ENCODE results near the gene PDCL2. TPM values are rescaled to one million over a fixed set of nuclear protein-coding genes. Genes with fewer than 3 reads are reported as not detected.

Gene PDCL2
- total and polyA plus RNA-seq, 2 of the 13 experiments (the other 11 are each of a cell fraction or from before 2014, with no cell fraction given) = not detected

- no peak for TF ChIP-seq MAFG (CRISPR knock-in tag; IDR thresholded peaks at IDR 0.05)
Observed at GRCh38 chr4:55538531-55538930, 53.5 kb downstream of the PDCL2 start (continued).

- no peaks in the 10 kb centered on the region for H3K36me3 ChIP-seq (replicated peaks in 1 of 2; ENCODE audit: control insufficient read depth in 1 of 2, insufficient read depth in 2 of 2, low read length in 2 of 2)
- in situ Hi-C loops (cut with HindIII; ENCODE audit: extremely low pct_ligation_motif_present, low pct_unique_long_range_greater_than_20kb) (no loop called here), intact Hi-C loops (cut with micrococcal nuclease; ENCODE audit: unreplicated experiment) (no loop called here)
- no peak overlapping the region for H3K27ac ChIP-seq (ENCODE audit: extremely low read length, insufficient read depth, low read length)
- H3K79me2 ChIP-seq (ENCODE audit: insufficient read depth, low read length) = peaks cover 41% of the 10 kb centered on the region
- H3K4me3 ChIP-seq (replicated peaks in 1 of 3; ENCODE audit: insufficient read depth in 1 of 3, low read depth in 2 of 3, low read length in 3 of 3) = no peak overlapping the region
- DNase-seq (ENCODE audit: low spot score) (no peak), ATAC-seq (no peak), FAIRE-seq (no peak)
- no peak overlapping the region for H3K9ac ChIP-seq (ENCODE audit: insufficient read depth, low read depth, low read length)
- CTCF ChIA-PET (ENCODE audit: low intra/inter-chr PET ratio, low total read pairs) = no interaction called here
- no peak overlapping the region for H3K4me2 ChIP-seq (ENCODE audit: low read depth, low read length)
- POLR2A ChIA-PET = no interaction called here
- no TSS peak for BruUV-seq (replicated peaks)
- H3K9me3 ChIP-seq (ENCODE audit: low read length) = 0 out of 2 replicates have a peak, but pooled peaks cover 6% of the 10 kb centered on the region
- no peaks in the 10 kb centered on the region for H4K20me1 ChIP-seq (ENCODE audit: insufficient read depth, low read length)
- H3K27me3 ChIP-seq (ENCODE audit: control insufficient read depth in 1 of 2, insufficient read depth in 2 of 2, low read length in 2 of 2) = no peaks in the 10 kb centered on the region
- no peak overlapping the region for H2AFZ ChIP-seq (ENCODE audit: low read length)
- H3K4me1 ChIP-seq (ENCODE audit: insufficient read depth, low read length) = no peaks in the 10 kb centered on the region
- TF ChIP-seq ZNF12 (CRISPR knock-in tag; IDR thresholded peaks at IDR 0.05) = peak; percentile 92
- no peak for TF ChIP-seq TBP (CRISPR knock-in tag; IDR thresholded peaks at IDR 0.05)
Observed at GRCh38 chr4:55534306-55534705, 57.7 kb downstream of the PDCL2 start.

DNA sequence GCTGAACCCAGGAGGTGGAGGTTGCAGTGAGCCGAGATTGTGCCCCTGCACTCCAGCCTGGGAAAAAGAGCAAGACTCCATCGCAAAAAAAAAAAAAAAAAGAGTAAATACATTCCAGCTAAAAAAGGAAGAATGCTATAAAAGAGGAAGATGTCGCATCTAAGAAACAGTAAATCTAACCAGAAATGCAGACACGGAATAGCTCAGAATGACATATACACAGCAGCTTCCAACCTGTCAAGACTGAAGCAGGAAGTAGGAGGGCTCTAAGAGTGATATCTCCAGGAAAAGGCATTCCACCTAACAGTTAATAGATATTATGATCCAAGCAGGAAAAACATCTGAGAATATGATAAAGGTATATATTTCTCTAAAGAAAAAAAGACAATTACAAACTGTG is 61.4 kb downstream of the PDCL2 start:
- CTCF ChIA-PET (ENCODE audit: low intra/inter-chr PET ratio, low total read pairs) = no interaction called here
- H3K4me1 ChIP-seq (ENCODE audit: insufficient read depth, low read length) = no peaks in the 10 kb centered on the region
- no peak overlapping the region for H3K4me2 ChIP-seq (ENCODE audit: low read depth, low read length)
- DNase-seq (ENCODE audit: low spot score) (no peak), FAIRE-seq (no peak), ATAC-seq (no peak)
- 93% methylated on average over 4 of the region's 4 CpGs for WGBS (ENCODE audit: low lambda C conversion rate)
- intact Hi-C loops (cut with micrococcal nuclease; ENCODE audit: unreplicated experiment) (no loop called here), in situ Hi-C loops (cut with HindIII; ENCODE audit: extremely low pct_ligation_motif_present, low pct_unique_long_range_greater_than_20kb) (no loop called here)
- no peak overlapping the region for H2AFZ ChIP-seq (ENCODE audit: low read length)
- no TSS peak for BruUV-seq (replicated peaks)
- no peak overlapping the region for H3K9ac ChIP-seq (ENCODE audit: insufficient read depth, low read depth, low read length)
- 0 out of 2 replicates have a peak, but pooled peaks cover 6% of the 10 kb centered on the region for H3K9me3 ChIP-seq (ENCODE audit: low read length)
- POLR2A ChIA-PET = no interaction called here
- no peak overlapping the region for H3K4me3 ChIP-seq (replicated peaks in 1 of 3; ENCODE audit: insufficient read depth in 1 of 3, low read depth in 2 of 3, low read length in 3 of 3)
- peaks cover 43% of the 10 kb centered on the region for H3K79me2 ChIP-seq (ENCODE audit: insufficient read depth, low read length)
- H3K27ac ChIP-seq (ENCODE audit: extremely low read length, insufficient read depth, low read length) = no peak overlapping the region
- TF ChIP-seq ZNF572 (CRISPR knock-in tag; IDR thresholded peaks at IDR 0.05) (no peak), ETV5 (CRISPR knock-in tag; IDR thresholded peaks at IDR 0.05; ENCODE audit: borderline replicate concordance) (no peak), RFX1 (IDR thresholded peaks at IDR 0.05) (no peak), ZC3H4 (CRISPR knock-in tag; IDR thresholded peaks at IDR 0.05; ENCODE audit: borderline replicate concordance) (no peak), PRPF4 (IDR thresholded peaks at IDR 0.05; ENCODE audit: low read depth, low read length, poor library complexity, severe bottlenecking) (no peak), ZNF746 (CRISPR knock-in tag; IDR thresholded peaks at IDR 0.05) (no peak), NFKBIZ (CRISPR knock-in tag; IDR thresholded peaks at IDR 0.05) (no peak), SATB2 (CRISPR knock-in tag; IDR thresholded peaks at IDR 0.05) (no peak), HNF4G (IDR thresholded peaks at IDR 0.05; ENCODE audit: borderline replicate concordance, low read depth, low read length) (no peak), HNF4G (CRISPR knock-in tag; IDR thresholded peaks at IDR 0.05; ENCODE audit: borderline replicate concordance, low read depth) (no peak)
- no peaks in the 10 kb centered on the region for H3K27me3 ChIP-seq (ENCODE audit: control insufficient read depth in 1 of 2, insufficient read depth in 2 of 2, low read length in 2 of 2)
- H3K36me3 ChIP-seq (replicated peaks in 1 of 2; ENCODE audit: control insufficient read depth in 1 of 2, insufficient read depth in 2 of 2, low read length in 2 of 2) = no peaks in the 10 kb centered on the region
- H4K20me1 ChIP-seq (ENCODE audit: insufficient read depth, low read length) = no peaks in the 10 kb centered on the region
